Hematopoietic multipotent progenitor cell treated with erythropoietin and hydrocortisone succinate and interleukin-3 and kit ligand, for 17 days (in vitro differentiated cells): ENCODE measurements around the gene FLRT2.

Source experiments
- DNase-seq: peaks from one replicate; pipeline ENCODE4 v3.0.0-alpha.2; 2015; ENCODE audit warnings: low spot score

FLRT2 gene

GRCh38 chr14:85596562-85596961 lies 66.6 kb downstream of the FLRT2 start:
- DNase-seq = no peak

GRCh38 chr14:85597701-85598100 lies 67.8 kb downstream of the FLRT2 start:
- no peak for DNase-seq

GRCh38 chr14:85599939-85600338 lies 70.0 kb downstream of the FLRT2 start:
- DNase-seq = no peak

GRCh38 chr14:85601246-85601645 lies 71.3 kb downstream of the FLRT2 start:
- no peak for DNase-seq

GRCh38 chr14:85601690-85602089 lies 71.7 kb downstream of the FLRT2 start:
- DNase-seq = no peak

GRCh38 chr14:85602345-85602744 lies 72.4 kb downstream of the FLRT2 start:
- no peak for DNase-seq

GRCh38 chr14:85604021-85604420 lies 74.1 kb downstream of the FLRT2 start:
- DNase-seq = no peak

GRCh38 chr14:85604714-85605113 lies 74.8 kb downstream of the FLRT2 start:
- no peak for DNase-seq

- no peak for DNase-seq
Measured at GRCh38 chr14:85607651-85608081, 77.7 kb downstream of the FLRT2 start.

GRCh38 chr14:85613496-85613895 lies 83.6 kb downstream of the FLRT2 start:
- no peak for DNase-seq

GRCh38 chr14:85616386-85616885 lies 86.5 kb downstream of the FLRT2 start:
- DNase-seq = no peak

- no peak for DNase-seq
Measured at GRCh38 chr14:85616886-85617285, 86.9 kb downstream of the FLRT2 start.

GRCh38 chr14:85617791-85618190 lies 87.8 kb downstream of the FLRT2 start:
- DNase-seq = no peak

- DNase-seq = no peak
Measured at GRCh38 chr14:85618390-85618789, 88.4 kb downstream of the FLRT2 start.

- no peak for DNase-seq
Measured at GRCh38 chr14:85618978-85619377, 89.0 kb downstream of the FLRT2 start.

- no peak for DNase-seq
Measured at GRCh38 chr14:85619851-85620250, 89.9 kb downstream of the FLRT2 start.

- DNase-seq = no peak
Measured at GRCh38 chr14:85620947-85621346, 91.0 kb downstream of the FLRT2 start.

GRCh38 chr14:85622106-85622505 lies 92.2 kb downstream of the FLRT2 start:
- no peak for DNase-seq

- DNase-seq = no peak
Measured at GRCh38 chr14:85622986-85623685, 93.2 kb downstream of the FLRT2 start.

- DNase-seq = no peak
Measured at GRCh38 chr14:85625925-85626585, 96.1 kb downstream of the FLRT2 start.

GRCh38 chr14:85634205-85634604 lies 104.3 kb downstream of the FLRT2 start:
- no peak for DNase-seq

- no peak for DNase-seq
Measured at GRCh38 chr14:85644211-85644610, 114.3 kb downstream of the FLRT2 start.

- DNase-seq = no peak
Measured at GRCh38 chr14:85653029-85653428, 123.1 kb downstream of the FLRT2 start.
